ENCODE results near the gene ANKS1B.

Gene ANKS1B

DNA sequence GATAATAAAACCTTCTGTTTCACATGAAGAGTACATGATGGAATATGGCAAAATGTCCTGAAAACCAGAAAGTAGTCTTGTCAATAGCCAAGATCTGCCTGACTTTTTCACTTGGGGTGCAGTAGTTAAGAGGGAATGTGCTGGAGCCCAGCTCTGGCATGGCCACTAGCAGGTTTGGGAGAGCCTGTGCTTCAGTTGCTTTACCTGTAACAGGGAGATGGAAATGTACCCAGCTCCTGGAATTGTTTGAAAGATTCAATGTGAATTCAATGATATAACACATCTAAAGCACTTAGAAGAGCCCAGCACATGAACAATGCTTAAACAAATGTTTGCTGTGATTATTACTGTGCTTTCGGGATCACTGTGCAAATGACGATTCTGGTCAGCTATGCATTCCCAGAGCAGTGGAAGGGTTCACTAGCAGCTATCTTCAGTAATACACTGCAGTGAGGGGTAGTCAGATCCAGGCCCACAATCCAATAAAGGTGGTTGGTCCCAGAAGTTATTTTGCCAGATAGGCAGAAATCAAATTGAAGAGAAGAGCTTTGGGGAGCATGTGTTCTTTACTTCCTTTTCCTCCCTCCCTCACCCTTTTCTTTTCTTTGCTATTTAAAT, 1114.7 kb downstream of the ANKS1B start:
- DNase-seq (ENCODE audit: low read depth), result no peak

GRCh38 chr12:98868538-98868937, 1116.2 kb downstream of the ANKS1B start:
- no peak for DNase-seq (ENCODE audit: low read depth)

- DNase-seq (ENCODE audit: low read depth), result no peak
Observed at GRCh38 chr12:98868076-98868475, 1116.7 kb downstream of the ANKS1B start.

DNA sequence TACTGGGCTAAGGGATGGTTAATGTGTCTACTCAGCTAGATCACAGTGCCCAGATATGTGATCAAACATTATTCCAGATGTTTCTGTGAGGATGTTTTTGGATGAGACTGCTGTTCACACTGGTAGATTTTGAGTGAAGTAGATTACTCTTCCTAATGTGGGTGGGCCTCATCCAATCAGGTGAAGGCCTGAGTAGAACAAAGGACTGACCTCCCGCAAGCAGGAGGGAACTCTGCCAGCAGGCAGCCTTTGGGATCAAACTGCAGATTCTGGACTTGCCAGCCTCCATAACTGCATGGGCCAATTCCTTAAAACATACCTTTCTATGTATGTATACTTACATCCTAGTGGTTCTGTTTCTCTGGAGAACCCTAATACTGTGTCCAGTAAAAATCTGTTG, 1120.4 kb downstream of the ANKS1B start:
- DNase-seq (ENCODE audit: low read depth), result no peak

DNA sequence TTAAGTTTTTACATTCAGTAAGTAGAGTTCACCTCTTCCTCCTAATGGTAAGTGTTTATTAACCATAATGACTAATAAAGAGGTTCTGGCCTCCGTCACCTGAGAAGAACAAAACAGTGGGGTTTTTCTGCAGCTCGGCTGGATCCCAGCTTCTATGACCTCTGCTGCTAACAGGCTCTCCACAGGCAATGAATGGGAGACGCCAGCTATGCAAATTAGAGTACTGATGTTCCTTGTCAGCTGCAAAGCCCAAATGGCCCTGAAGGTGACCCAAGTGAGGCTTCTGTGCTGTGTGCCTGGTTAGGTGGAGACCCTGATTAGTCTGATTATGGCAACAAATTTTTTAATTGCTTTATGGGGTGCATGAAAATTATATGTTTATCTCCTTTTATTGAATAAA, 1121.6 kb downstream of the ANKS1B start:
- DNase-seq (ENCODE audit: low read depth), result no peak

GRCh38 chr12:98861251-98861650, 1123.5 kb downstream of the ANKS1B start:
- DNase-seq (ENCODE audit: low read depth), result no peak

DNA sequence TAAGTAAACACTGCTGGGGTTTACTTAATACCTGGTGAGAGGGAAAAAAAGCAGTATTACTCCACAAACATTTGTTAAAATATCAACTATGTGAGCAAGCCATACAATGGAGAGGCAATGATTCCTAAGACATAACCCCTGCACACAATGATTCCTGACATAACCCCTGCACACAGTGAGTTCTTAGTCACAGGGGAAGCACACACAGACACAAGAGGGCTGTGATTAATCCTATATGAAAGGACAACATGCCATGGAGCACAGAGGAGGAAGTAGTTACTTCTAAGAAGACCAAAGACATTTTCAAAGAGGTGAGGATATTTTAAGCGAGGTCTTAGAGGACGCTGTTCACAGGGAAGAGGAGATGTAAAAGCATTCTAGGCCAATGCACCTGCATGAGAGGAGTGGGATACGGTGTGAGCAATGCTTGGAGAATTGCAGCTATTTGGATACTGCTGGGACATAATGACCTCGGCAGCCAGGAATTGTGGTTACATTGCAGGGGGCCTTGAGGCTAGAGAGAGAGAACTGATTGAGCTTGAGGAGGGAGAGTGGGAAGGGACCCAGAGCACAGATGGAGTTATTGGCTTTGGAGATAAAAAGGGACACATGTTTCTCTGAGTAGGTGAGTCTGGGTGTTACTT, 1127.7 kb downstream of the ANKS1B start:
- DNase-seq (ENCODE audit: low read depth), result no peak

GRCh38 chr12:98852181-98852580, 1132.6 kb downstream of the ANKS1B start:
- no peak for DNase-seq (ENCODE audit: low read depth)

DNA sequence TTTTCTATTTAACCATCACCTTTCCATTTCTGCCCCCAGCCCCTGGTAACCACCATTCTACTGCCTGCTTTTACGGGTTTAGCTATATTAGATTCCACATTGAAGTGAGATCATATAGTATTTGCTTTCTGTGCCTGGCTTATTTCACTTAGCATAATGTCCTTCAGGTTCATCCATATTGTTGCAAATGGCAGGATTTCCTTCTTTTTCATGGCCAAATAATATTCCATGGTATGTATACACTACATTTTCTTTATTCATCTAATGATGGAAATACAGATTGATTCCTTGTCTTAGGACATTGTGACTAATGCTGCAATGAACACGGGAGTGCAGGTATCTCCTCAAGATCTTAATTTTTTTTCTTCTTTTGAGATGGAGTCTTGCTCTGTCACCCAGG, 1137.5 kb downstream of the ANKS1B start:
- DNase-seq (ENCODE audit: low read depth), result no peak

DNA sequence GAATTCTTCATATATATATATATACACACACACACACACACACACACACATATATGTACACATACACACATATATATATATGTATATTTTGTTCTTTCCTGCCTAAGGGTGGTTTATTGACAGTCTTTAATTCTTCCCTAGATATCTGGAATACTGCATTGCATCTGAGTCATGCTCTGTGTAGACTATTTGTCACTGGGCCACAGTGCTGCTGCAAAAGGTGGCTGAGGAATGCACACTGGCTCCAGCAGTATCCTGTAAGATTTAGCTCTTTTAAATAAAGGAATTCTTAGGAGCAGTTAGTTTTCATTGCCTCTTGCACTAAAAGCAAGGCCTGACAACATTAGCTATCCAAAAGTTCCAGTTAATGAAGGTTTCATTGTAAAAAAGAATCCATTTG, 1138.8 kb downstream of the ANKS1B start:
- no peak for DNase-seq (ENCODE audit: low read depth)

GRCh38 chr12:98840325-98840724, 1144.4 kb downstream of the ANKS1B start:
- DNase-seq (ENCODE audit: low read depth), result no peak

DNA sequence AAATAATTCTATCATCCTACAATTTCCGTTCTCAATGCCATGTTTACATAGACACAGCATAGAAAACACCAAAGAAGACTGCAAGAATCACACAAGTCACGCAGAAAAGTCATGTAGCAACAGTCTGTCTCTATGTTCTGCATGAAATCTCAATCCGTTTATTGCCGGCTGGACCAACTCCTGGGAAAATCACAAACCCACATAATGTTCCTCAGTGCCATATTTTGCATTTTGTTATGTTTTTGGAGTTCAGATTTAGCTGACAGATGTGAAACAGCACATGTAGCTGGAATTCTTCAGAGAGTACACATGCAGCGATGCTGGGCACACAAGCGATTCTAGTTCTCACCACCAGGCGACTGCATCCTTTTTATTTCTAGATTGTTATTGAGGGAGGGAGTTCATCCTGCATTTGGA, 1146.5 kb downstream of the ANKS1B start:
- DNase-seq (ENCODE audit: low read depth), result peak; percentile 14

- DNase-seq (ENCODE audit: low read depth), result peak; percentile 2
Observed at GRCh38 chr12:98837134-98837752, 1147.5 kb downstream of the ANKS1B start.

DNA sequence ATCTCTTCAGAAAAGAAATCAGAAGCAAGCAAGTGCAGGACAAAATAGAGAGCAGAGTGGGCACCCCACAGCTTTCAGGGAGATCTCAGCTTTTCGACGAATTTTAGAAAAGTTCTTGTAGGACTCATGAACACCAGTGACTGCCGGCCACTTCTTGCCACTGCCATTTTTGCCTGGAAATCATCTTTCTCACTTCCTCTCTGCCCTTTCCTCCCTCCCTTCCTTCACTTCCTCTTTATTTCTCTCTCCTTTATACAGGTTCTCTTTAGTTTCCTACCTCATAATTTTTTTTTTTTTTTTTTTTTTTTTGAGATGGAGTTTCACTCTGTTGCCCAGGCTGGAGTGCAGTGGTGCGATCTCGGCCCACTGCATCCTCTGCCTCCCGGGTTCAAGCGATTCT, 1154.1 kb downstream of the ANKS1B start:
- DNase-seq (ENCODE audit: low read depth), result no peak

GRCh38 chr12:98828802-98829600, 1155.7 kb downstream of the ANKS1B start:
- no peak for DNase-seq (ENCODE audit: low read depth)

GRCh38 chr12:98823012-98823411, 1161.7 kb downstream of the ANKS1B start:
- no peak for DNase-seq (ENCODE audit: low read depth)

DNA sequence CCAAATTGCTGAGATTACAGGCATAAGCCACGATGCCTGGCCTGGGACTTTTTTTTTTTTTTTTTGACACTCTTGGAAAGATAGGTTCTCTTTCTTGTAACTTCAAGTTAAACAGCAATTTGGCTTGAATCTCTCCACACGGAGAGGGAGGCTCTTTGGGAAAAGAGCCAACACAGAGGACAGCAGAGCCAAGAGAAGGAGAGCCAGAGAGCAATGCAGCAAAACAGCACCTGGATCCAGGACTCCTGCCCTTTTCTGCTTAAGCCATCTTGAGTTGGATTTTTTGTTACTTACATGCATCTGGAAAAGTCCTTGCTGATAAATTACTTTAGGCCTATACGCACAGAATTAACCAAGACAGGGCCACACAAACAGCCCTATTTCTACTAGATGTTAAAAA, 1162.9 kb downstream of the ANKS1B start:
- no peak for DNase-seq (ENCODE audit: low read depth)

- no peak for DNase-seq (ENCODE audit: low read depth)
Observed at GRCh38 chr12:98821232-98821631, 1163.5 kb downstream of the ANKS1B start.

- DNase-seq (ENCODE audit: low read depth), result no peak
Observed at GRCh38 chr12:98819821-98820404, 1164.8 kb downstream of the ANKS1B start.

GRCh38 chr12:98819071-98819470, 1165.7 kb downstream of the ANKS1B start:
- DNase-seq (ENCODE audit: low read depth), result no peak

DNA sequence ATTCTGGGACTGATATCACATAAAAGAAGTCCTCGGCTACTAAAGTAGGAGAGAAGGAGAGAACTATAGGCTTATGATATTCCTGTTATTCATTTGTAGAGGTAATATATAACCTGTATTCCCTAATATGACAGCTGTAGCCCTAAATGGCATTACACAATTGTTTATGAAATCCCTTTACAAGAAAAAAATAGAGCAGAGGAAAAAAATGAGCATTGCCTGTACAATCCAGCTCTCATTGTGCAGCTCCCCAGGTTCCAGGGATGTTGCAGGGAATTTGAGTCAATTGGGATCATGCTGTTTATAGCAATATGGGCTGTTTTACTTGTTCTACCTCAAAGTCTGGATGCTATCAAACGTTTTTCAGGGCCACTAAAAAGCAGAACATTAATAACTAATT, 1166.5 kb downstream of the ANKS1B start:
- DNase-seq (ENCODE audit: low read depth), result no peak

- no peak for DNase-seq (ENCODE audit: low read depth)
Observed at GRCh38 chr12:98817742-98818141, 1167.0 kb downstream of the ANKS1B start.
